HG02981 (cell line): ENCODE results near the gene CEP131.

Experiments
- ATAC-seq: cut with Tn5 transposase; IDR thresholded peaks from one replicate; pipeline ENCODE4 v1.9.1; 2021; ENCODE audit warnings: mild to moderate bottlenecking, moderate library complexity; ENCODE audit not compliant: unreplicated experiment

The CEP131 gene

GRCh38 chr17:81222906-81223761 is at the start of gene CEP131:
TSS of gene CEP131 (minus strand) at chr17:81222965. CDS start at chr17:81220056, 2,909 bp downstream.
- ATAC-seq: peak; percentile 96

GRCh38 chr17:81271226-81271625 is 48.5 kb upstream of the CEP131 start:
- ATAC-seq: no peak

GRCh38 chr17:81270279-81270678 is 47.5 kb upstream of the CEP131 start:
- no peak for ATAC-seq

GRCh38 chr17:81267390-81268067 is 44.8 kb upstream of the CEP131 start:
- no peak for ATAC-seq

GRCh38 chr17:81265576-81265975 is 42.8 kb upstream of the CEP131 start:
- no peak for ATAC-seq

- no peak for ATAC-seq
These were observed 41.9 kb upstream of the CEP131 start for GRCh38 chr17:81264640-81265039.

GRCh38 chr17:81263371-81264181 is 40.8 kb upstream of the CEP131 start:
- no peak for ATAC-seq

- no peak for ATAC-seq
These were observed 39.0 kb upstream of the CEP131 start for GRCh38 chr17:81261582-81262336.

GRCh38 chr17:81261096-81261495 is 38.3 kb upstream of the CEP131 start:
- ATAC-seq: no peak

GRCh38 chr17:81260641-81261040 is 37.9 kb upstream of the CEP131 start:
- no peak for ATAC-seq

- no peak for ATAC-seq
These were observed 37.4 kb upstream of the CEP131 start for GRCh38 chr17:81260171-81260570.

- ATAC-seq: no peak
These were observed 36.4 kb upstream of the CEP131 start for GRCh38 chr17:81259058-81259605.

GRCh38 chr17:81258292-81258691 is 35.5 kb upstream of the CEP131 start:
- no peak for ATAC-seq

- no peak for ATAC-seq
These were observed 34.8 kb upstream of the CEP131 start for GRCh38 chr17:81257533-81257932.

- ATAC-seq: no peak
These were observed 33.9 kb upstream of the CEP131 start for GRCh38 chr17:81256616-81257015.

- no peak for ATAC-seq
These were observed 32.4 kb upstream of the CEP131 start for GRCh38 chr17:81254955-81255717.

- ATAC-seq: no peak
These were observed 30.8 kb upstream of the CEP131 start for GRCh38 chr17:81253358-81254131.

GRCh38 chr17:81252987-81253329 is 30.2 kb upstream of the CEP131 start:
- ATAC-seq: no peak
